HepG2 (cell line): ENCODE results near the gene PRKCE. TPM values are rescaled to one million over a fixed set of nuclear protein-coding genes. Genes with fewer than 3 reads are reported as not detected.
A peak's percentile ranks its signal among the peaks of the same experiment; 100 is the strongest.

Experiments
- CCDC6 ChIP-seq: sonication (generic); formaldehyde crosslinking; IDR thresholded peaks from 2 replicates; pipeline ENCODE4 v1.8.1; 2022; ENCODE audit warnings: mild to moderate bottlenecking, missing genetic modification reagents, moderate library complexity
- EZH2 ChIP-seq: conservative IDR thresholded peaks from 2 replicates; pipeline ENCODE4 v1.6.1; 2012; ENCODE audit warnings: mild to moderate bottlenecking, low read depth, low read length, moderate library complexity
- FOXA3 ChIP-seq: IDR thresholded peaks from 2 replicates; pipeline ENCODE4 v1.6.1; 2016; ENCODE audit warnings: missing genetic modification reagents, missing compliant biosample characterization
- GABPB1 ChIP-seq: IDR thresholded peaks from 2 replicates; pipeline ENCODE4 v1.6.1; 2016; ENCODE audit warnings: mild to moderate bottlenecking, missing genetic modification reagents, moderate library complexity, missing compliant biosample characterization
- HIVEP1 ChIP-seq: sonication (generic); formaldehyde crosslinking; IDR thresholded peaks from 2 replicates; pipeline ENCODE4 v1.4.0; 2020; ENCODE audit warnings: mild to moderate bottlenecking, missing genetic modification reagents
- KLF13 ChIP-seq: sonication (generic); formaldehyde crosslinking; IDR thresholded peaks from 2 replicates; pipeline ENCODE4 v1.4.0; 2020; ENCODE audit warnings: mild to moderate bottlenecking, missing genetic modification reagents
- NAIF1 ChIP-seq: sonication (generic); formaldehyde crosslinking; IDR thresholded peaks from 2 replicates; pipeline ENCODE4 v1.5.0; 2020; ENCODE audit warnings: mild to moderate bottlenecking, missing genetic modification reagents, borderline replicate concordance
- SPEN ChIP-seq: sonication (generic); formaldehyde crosslinking; IDR thresholded peaks from 2 replicates; pipeline ENCODE4 v1.5.1; 2020; ENCODE audit warnings: low read depth, mild to moderate bottlenecking, missing genetic modification reagents
- TBP ChIP-seq: sonication (generic); formaldehyde crosslinking; IDR thresholded peaks from 2 replicates; pipeline ENCODE4 v1.5.0; 2020; ENCODE audit warnings: missing genetic modification reagents
- ZKSCAN1 ChIP-seq: fragments of 150-350 bp; IDR thresholded peaks from 2 replicates; pipeline ENCODE4 v1.6.1; 2014; ENCODE audit warnings: low read length
- ZNF34 ChIP-seq: sonication (generic); formaldehyde crosslinking; IDR thresholded peaks from 2 replicates; pipeline ENCODE4 v1.4.0; 2020; ENCODE audit warnings: mild to moderate bottlenecking, missing genetic modification reagents, borderline replicate concordance
- ZNF468 ChIP-seq: sonication (generic); formaldehyde crosslinking; IDR thresholded peaks from 2 replicates; pipeline ENCODE4 v1.8.0; 2022; ENCODE audit warnings: mild to moderate bottlenecking, moderate library complexity, missing genetic modification reagents
- ZNF546 ChIP-seq: sonication (generic); formaldehyde crosslinking; conservative IDR thresholded peaks from 2 replicates; pipeline ENCODE4 v1.8.1; 2023; ENCODE audit warnings: mild to moderate bottlenecking, missing genetic modification reagents
- ZNF552 ChIP-seq: sonication (generic); formaldehyde crosslinking; IDR thresholded peaks from 2 replicates; pipeline ENCODE4 v1.9.0; 2022; ENCODE audit warnings: missing genetic modification reagents, mild to moderate bottlenecking, borderline replicate concordance
- ZNF605 ChIP-seq: sonication (generic); formaldehyde crosslinking; IDR thresholded peaks from 2 replicates; pipeline ENCODE4 v1.8.0; 2022; ENCODE audit warnings: mild to moderate bottlenecking, missing genetic modification reagents
- ZNF777 ChIP-seq: sonication (generic); formaldehyde crosslinking; IDR thresholded peaks from 2 replicates; pipeline ENCODE4 v1.4.0; 2020; ENCODE audit warnings: missing genetic modification reagents
- polyA plus RNA-seq, 8 experiments: library from polyadenylated mRNA; depleted of rRNA in 3 of 8; stranded (reverse) in 7 of 8; unstranded in 1 of 8; fragments of >200 nt; fragmentation: Illumina TruSeq in 4 of 8; extraction: Trizol in 4 of 8; gene quantifications; 2 replicates each; pipeline versions ENCODE4 v1.2.1 to v1.2.3, GENCODE V29; 2011 to 2016; ENCODE audit warnings: low read depth in 4 of 8, missing spikeins in 1 of 8, mixed read lengths in 1 of 8; ENCODE audit not compliant: insufficient read depth in 1 of 8
- total RNA-seq, 5 experiments: library from RNA; depleted of rRNA; stranded (reverse); fragments of >200 nt; fragmentation: Illumina TruSeq; extraction: Trizol; gene quantifications; 2 replicates each; pipeline ENCODE4 v1.2.3, GENCODE V29; 2016; ENCODE audit warnings: low read depth in 1 of 5
- TF ChIP-seq, protein P1 (sequence below): sonication (generic); formaldehyde crosslinking; IDR thresholded peaks from 2 replicates; pipeline ENCODE4 v1.5.0; 2020; ENCODE audit warnings: mild to moderate bottlenecking, missing genetic modification reagents
- TF ChIP-seq, protein P2 (sequence below): sonication (generic); formaldehyde crosslinking; IDR thresholded peaks from 2 replicates; pipeline ENCODE4 v1.4.0; 2020; ENCODE audit warnings: missing genetic modification reagents
- TF ChIP-seq, protein P3 (sequence below): IDR thresholded peaks from 2 replicates; pipeline ENCODE4 v1.6.1; 2016
- TF ChIP-seq, protein P4 (sequence below): sonication (generic); formaldehyde crosslinking; IDR thresholded peaks from 2 replicates; pipeline ENCODE4 v1.4.0; 2020; ENCODE audit warnings: missing genetic modification reagents; ENCODE audit errors: not compliant biosample characterization
- TF ChIP-seq, protein P5 (sequence below): sonication (generic); formaldehyde crosslinking; IDR thresholded peaks from 2 replicates; pipeline ENCODE4 v1.4.0; 2020; ENCODE audit warnings: missing genetic modification reagents

The PRKCE gene
- total and polyA plus RNA-seq, 2 of the 13 experiments (the other 11 are each of a cell fraction or from before 2014, with no cell fraction given), result 1.0 to 3.9 TPM

DNA sequence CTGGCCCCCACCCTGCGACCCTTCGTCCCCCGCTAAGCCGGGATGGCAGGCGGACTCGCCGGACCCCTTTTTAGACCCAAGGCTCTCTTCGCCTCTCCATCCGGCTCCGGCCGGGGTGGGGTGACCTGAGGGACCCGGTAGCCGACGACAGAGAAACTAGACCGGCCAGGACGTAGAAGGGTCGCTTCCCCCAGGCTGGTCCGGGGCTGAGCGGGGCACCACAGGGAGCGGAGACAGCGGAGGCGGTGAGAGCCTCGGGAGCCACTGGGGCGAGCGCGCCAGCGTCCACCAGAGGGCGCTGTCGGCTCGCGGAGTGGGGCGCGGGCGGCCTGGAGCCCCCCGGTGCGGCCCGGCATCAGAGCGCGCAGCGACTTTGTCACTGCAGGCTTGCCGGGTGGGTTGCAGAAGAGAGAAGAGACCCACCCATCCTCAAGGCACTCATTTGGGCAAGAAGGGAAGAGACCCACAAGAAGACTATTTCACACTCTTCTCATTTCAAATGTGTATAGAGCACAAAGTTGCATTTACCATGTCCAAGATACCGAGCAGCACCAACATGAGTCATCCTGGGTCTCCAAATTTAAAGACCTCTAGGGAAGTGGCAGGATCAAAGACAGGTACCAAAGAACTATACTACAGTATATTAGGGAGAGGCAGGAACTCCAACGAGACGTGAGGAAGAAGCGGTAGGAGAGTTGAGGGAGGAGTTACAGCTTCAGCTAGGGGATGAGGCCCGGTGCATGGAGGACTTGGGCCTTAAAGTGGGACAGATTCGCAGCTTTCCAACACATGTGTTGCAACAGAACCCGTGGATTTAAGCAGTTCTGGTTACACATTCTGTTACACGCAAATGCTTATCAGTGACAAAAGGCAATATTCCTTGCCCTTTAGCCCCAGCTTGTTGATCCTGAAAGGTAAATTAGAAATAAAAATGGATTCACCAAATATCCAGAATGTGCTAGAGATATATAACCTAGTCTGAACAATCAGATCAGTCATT, 7.6 kb upstream of the PRKCE start (continued):
- TF ChIP-seq, protein P1, sequence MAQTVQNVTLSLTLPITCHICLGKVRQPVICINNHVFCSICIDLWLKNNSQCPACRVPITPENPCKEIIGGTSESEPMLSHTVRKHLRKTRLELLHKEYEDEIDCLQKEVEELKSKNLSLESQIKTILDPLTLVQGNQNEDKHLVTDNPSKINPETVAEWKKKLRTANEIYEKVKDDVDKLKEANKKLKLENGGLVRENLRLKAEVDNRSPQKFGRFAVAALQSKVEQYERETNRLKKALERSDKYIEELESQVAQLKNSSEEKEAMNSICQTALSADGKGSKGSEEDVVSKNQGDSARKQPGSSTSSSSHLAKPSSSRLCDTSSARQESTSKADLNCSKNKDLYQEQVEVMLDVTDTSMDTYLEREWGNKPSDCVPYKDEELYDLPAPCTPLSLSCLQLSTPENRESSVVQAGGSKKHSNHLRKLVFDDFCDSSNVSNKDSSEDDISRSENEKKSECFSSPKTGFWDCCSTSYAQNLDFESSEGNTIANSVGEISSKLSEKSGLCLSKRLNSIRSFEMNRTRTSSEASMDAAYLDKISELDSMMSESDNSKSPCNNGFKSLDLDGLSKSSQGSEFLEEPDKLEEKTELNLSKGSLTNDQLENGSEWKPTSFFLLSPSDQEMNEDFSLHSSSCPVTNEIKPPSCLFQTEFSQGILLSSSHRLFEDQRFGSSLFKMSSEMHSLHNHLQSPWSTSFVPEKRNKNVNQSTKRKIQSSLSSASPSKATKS (CRISPR knock-in tag), result no peak
- TF ChIP-seq CCDC6 (no peak), ZNF777 (CRISPR knock-in tag) (peak; percentile 42; the same call in 1 of the 2 replicates), TBP (CRISPR knock-in tag) (no peak), ZNF552 (CRISPR knock-in tag) (no peak), SPEN (CRISPR knock-in tag) (peak; percentile 84; the same call in 1 of the 2 replicates), ZNF34 (CRISPR knock-in tag) (0 out of 2 replicates have a peak, but pooled peaks have one; percentile 46), ZNF605 (CRISPR knock-in tag) (no peak), ZNF546 (peak; percentile 76; the same call in 1 of the 2 replicates), KLF13 (CRISPR knock-in tag) (no peak), ZKSCAN1 (no peak), HIVEP1 (no peak), GABPB1 (CRISPR knock-in tag) (peak; percentile 76; the same call in 1 of the 2 replicates), ZNF468 (CRISPR knock-in tag) (no peak), NAIF1 (no peak), EZH2 (peak; percentile 97), FOXA3 (CRISPR knock-in tag) (no peak)
- TF ChIP-seq, protein P2, sequence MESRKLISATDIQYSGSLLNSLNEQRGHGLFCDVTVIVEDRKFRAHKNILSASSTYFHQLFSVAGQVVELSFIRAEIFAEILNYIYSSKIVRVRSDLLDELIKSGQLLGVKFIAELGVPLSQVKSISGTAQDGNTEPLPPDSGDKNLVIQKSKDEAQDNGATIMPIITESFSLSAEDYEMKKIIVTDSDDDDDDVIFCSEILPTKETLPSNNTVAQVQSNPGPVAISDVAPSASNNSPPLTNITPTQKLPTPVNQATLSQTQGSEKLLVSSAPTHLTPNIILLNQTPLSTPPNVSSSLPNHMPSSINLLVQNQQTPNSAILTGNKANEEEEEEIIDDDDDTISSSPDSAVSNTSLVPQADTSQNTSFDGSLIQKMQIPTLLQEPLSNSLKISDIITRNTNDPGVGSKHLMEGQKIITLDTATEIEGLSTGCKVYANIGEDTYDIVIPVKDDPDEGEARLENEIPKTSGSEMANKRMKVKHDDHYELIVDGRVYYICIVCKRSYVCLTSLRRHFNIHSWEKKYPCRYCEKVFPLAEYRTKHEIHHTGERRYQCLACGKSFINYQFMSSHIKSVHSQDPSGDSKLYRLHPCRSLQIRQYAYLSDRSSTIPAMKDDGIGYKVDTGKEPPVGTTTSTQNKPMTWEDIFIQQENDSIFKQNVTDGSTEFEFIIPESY, result peak; percentile 54; the same call in 1 of the 2 replicates
- TF ChIP-seq, protein P3, sequence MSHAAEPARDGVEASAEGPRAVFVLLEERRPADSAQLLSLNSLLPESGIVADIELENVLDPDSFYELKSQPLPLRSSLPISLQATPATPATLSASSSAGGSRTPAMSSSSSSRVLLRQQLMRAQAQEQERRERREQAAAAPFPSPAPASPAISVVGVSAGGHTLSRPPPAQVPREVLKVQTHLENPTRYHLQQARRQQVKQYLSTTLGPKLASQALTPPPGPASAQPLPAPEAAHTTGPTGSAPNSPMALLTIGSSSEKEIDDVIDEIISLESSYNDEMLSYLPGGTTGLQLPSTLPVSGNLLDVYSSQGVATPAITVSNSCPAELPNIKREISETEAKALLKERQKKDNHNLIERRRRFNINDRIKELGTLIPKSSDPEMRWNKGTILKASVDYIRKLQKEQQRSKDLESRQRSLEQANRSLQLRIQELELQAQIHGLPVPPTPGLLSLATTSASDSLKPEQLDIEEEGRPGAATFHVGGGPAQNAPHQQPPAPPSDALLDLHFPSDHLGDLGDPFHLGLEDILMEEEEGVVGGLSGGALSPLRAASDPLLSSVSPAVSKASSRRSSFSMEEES (CRISPR knock-in tag), result no peak
- TF ChIP-seq, protein P4, sequence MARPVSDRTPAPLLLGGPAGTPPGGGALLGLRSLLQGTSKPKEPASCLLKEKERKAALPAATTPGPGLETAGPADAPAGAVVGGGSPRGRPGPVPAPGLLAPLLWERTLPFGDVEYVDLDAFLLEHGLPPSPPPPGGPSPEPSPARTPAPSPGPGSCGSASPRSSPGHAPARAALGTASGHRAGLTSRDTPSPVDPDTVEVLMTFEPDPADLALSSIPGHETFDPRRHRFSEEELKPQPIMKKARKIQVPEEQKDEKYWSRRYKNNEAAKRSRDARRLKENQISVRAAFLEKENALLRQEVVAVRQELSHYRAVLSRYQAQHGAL (CRISPR knock-in tag), result no peak
- TF ChIP-seq, protein P5, sequence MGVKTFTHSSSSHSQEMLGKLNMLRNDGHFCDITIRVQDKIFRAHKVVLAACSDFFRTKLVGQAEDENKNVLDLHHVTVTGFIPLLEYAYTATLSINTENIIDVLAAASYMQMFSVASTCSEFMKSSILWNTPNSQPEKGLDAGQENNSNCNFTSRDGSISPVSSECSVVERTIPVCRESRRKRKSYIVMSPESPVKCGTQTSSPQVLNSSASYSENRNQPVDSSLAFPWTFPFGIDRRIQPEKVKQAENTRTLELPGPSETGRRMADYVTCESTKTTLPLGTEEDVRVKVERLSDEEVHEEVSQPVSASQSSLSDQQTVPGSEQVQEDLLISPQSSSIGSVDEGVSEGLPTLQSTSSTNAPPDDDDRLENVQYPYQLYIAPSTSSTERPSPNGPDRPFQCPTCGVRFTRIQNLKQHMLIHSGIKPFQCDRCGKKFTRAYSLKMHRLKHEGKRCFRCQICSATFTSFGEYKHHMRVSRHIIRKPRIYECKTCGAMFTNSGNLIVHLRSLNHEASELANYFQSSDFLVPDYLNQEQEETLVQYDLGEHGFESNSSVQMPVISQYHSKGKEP (CRISPR knock-in tag), result no peak
